GM12872 (cell line): ENCODE measurements around the gene AFTPH.

Source experiments
- CTCF ChIP-seq: IDR thresholded peaks from 3 replicates; pipeline ENCODE4 v1.5.1; 2011; ENCODE audit warnings: low read depth, mild to moderate bottlenecking, low read length, moderate library complexity; ENCODE audit not compliant: insufficient read depth

AFTPH gene

GRCh38 chr2:64563436-64563938, 39.4 kb downstream of the AFTPH start:
- TF ChIP-seq CTCF, result no peak

GRCh38 chr2:64565949-64566710, 42.0 kb downstream of the AFTPH start:
- TF ChIP-seq CTCF, result no peak

GRCh38 chr2:64567473-64567872, 43.3 kb downstream of the AFTPH start:
- no peak for TF ChIP-seq CTCF

- TF ChIP-seq CTCF, result no peak
These were observed 44.7 kb downstream of the AFTPH start for GRCh38 chr2:64568836-64569235.

GRCh38 chr2:64574871-64575270, 50.7 kb downstream of the AFTPH start:
- no peak for TF ChIP-seq CTCF

- no peak for TF ChIP-seq CTCF
These were observed 56.9 kb downstream of the AFTPH start for GRCh38 chr2:64581018-64581417.

GRCh38 chr2:64581777-64582539, 57.8 kb downstream of the AFTPH start:
- no peak for TF ChIP-seq CTCF
